Measurements from ENCODE around the gene IFNA16.
"Not testable (repeated sequence)": the region's sequence is repeated elsewhere in the genome, so short reads cannot be mapped to it uniquely, and the experiment has no call there.

Gene IFNA16

GRCh38 chr9:21194867-21195776 lies 22.0 kb downstream of the IFNA16 start:
- not testable (repeated sequence) for DNase-seq

- DNase-seq: not testable (repeated sequence)
These were observed 29.6 kb downstream of the IFNA16 start, which contains the start of gene IFNA4 for GRCh38 chr9:21187487-21187886. IFNA4 (minus strand) TSS chr9:21187587; CDS start chr9:21187531, 56 bp downstream.

DNA sequence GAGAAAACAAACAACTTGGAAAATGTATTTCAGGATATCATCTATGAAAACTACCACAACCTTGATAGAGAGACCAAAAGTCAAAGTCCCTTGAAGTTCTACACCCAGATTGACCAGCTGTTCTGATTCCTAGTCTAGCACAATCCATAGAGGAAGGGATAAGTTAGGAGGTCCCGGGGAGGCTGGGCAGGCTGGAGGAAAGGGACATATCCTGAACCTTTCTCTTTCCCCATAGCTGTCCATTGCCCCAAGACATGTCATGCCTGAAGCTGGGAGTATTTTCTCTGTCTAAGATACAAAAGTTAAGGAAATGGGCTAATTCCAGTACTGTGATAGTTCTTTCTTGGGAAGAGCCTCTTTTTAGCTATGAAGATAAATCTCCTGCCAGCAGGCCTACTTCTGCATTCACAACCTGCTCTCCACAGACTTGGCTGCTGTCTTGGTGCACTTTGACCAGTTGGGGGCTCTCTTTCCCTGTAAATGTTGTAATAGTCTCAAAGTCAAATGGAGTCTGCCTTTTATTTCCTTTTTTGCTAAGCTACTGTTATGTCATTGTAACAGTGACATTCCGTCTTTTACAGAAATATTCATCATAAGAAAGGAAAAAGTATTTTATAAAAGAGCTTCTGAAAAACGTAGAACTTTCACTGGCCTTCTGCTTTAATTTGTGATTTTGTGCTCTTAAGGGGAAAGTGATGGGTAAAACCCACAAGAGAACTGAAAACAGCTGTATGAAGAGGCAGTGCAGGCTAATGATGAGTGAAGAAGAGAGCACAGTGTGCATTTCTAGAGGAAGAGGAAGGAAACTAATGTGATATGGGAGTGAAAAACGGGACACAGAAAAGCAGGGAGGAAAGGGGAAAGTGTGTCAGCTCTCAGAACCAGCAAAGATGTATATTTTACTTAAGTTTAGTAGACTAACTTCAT lies 34.0 kb downstream of the IFNA16 start:
- not testable (repeated sequence) for DNase-seq

DNA sequence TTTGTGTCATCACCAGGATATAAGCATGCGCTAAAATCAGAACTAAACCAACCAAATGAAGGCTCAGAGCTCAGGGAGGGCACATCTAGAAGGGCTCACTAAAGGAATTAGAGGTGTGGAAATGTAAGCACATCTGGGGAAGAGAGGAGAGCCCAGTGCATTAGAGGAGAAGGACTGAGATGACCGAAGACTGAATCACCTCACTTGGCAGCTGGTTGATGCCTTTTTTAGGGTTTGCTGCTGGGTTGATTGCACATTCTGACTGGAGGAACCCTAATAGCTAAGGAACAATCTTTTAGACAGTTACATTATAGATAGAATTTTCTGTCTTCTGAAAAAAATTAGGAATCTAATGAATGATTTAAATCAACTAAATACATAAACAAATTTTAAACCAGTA lies 42.4 kb downstream of the IFNA16 start:
- DNase-seq: no peak

GRCh38 chr9:21172156-21172555 lies 45.0 kb downstream of the IFNA16 start:
- DNase-seq: no peak

DNA sequence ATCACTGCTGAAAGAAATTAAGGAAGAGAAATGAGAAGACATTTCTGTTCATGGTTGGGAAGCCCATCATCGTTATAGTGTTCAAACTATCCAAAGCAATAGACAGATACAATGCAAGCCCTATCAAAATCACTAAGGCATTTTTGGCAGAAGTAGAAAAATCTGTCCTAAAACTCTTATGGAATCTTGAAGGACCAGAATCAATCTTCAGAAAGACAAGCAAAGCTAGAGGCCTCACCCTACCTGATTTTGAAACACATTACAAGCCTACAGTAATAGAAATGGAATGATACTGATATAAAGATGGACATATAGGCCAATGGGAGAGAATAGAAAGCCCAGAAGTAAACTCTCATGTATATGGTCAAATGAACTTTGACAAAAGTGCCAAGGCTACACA lies 45.8 kb downstream of the IFNA16 start:
- no peak for DNase-seq

DNA sequence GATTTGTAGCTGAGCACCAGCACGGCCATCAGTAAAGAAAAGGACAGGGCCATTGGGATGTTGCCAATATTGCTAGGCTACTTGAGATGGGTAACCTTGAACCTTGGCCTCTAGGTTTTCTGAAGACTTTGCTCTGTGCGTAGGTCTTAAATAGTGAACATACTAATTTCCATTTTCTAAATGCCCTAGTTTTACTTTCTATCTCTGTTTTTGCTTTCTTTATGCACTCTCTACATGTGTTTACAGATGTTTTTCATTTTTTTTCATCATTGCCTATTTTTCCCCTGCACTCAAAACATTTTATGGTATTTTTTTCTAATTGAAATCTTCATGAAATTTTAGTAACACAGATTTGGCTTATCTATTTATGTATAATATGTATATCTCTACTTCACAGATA lies 50.6 kb downstream of the IFNA16 start, which contains the start of gene IFNA21:
Gene IFNA21, minus strand, starts transcription at position 101 of the 400 bp plus-strand sequence. Its CDS starts 48 bp downstream, at position 53.
- DNase-seq: not testable (repeated sequence)
